ENCODE measurements around the gene CPEB1.
"Not testable (repeated sequence)": the region's sequence is repeated elsewhere in the genome, so short reads cannot be mapped to it uniquely, and the experiment has no call there.

The CPEB1 gene

GRCh38 chr15:82502700-82503339 lies 144.3 kb downstream of the CPEB1 start:
- not testable (repeated sequence) for DNase-seq

- not testable (repeated sequence) for DNase-seq
Observed at GRCh38 chr15:82500772-82501171, 146.4 kb downstream of the CPEB1 start.

- DNase-seq = not testable (repeated sequence)
Observed at GRCh38 chr15:82497978-82498377, 149.2 kb downstream of the CPEB1 start.

Measured in activated CD4-positive, CD25-positive, alpha-beta regulatory T cell treated with anti-CD3 and anti-CD28 coated beads, Interleukin-2, amount 50 U/mL, for 72 hours (primary cell).